ENCODE measurements around the gene RAB3B.
A peak's percentile ranks its signal among the peaks of the same experiment; 100 is the strongest.
"Not testable (repeated sequence)": the region's sequence is repeated elsewhere in the genome, so short reads cannot be mapped to it uniquely, and the experiment has no call there.

Gene RAB3B, protein sequence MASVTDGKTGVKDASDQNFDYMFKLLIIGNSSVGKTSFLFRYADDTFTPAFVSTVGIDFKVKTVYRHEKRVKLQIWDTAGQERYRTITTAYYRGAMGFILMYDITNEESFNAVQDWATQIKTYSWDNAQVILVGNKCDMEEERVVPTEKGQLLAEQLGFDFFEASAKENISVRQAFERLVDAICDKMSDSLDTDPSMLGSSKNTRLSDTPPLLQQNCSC

DNA sequence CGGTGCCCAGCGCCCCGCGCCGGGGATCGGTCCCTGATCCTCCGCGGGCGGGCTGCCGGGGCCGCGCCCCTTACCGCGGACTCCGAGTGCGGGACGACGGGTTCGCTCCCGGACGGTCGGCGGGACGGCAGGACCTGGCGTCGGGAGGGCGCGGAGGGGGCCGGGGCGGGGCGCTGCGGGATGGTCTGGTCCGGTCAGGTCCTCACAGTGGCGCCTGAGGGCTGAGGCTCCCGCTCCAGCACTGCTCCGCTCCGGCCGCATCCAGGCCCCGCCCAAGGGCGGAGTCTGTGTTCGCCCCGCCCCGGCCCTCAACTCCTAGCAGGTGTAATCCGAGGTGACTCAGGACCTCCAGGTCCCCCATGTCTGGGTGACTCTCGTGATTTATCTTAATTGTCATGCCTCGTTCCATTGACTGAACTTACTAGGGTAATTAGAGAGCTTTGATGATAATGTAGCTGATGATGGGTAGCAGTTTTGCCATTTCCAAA is at the start of gene RAB3B:
RAB3B (minus strand) TSS at position 223 of the 488 bp plus-strand sequence. CDS start 13,583 bp downstream, outside the sequence.
- ATAC-seq = peak; percentile 99

DNA sequence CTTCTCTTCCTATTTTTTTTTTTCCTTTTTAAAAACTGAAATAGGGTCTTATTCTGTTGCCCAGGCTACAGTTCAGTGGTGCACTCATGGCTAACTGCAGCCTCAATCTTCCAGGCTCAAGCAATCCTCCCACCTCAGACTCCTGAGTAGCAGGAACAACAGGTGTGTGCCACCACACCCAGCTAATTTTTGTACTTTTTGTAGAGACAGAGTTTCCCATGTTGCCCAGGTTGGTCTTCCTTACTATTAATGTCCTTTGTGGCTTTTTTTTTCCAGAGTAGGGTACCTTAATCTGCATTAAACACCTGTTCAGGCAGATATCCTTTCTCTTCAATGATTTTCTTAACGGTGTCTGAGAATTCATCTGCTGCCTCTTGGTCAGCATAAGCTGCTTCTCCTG is 47.4 kb upstream of the RAB3B start:
- ATAC-seq = no peak

DNA sequence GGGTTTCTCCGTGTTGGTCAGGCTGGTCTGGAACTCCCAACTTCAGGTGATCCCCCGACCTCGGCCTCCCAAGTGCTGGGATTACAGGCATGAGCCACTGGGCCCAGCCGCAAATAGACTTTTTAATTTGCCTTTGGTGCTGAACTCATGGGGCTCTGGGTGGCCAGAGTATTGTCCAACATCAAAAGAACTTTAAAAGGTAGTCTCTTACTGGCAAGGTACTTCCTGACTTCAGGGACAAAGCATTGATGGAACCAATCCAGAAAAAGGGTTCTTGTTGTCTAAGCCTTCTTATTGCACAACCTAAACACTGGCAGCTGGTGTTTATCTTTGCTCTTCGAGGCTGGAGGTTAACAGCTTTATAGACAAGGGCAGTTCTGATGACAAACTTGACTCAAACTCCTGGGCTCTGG is 46.9 kb upstream of the RAB3B start:
- ATAC-seq = no peak

DNA sequence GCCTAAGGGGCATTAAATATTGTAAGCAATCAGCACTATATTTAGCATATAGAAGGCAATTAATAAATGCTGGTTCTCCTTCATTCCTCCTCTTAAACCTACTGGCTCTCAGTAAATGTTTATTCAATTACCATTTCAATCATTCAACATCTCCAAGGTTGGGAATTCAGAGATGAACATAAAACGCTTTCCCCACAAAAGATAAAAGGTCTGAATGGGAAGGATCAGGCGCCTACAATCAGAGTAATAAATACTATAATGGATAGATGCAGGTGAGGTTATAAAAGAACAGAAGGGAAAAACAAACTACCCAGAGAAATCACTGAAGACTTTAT is 43.5 kb upstream of the RAB3B start:
- ATAC-seq = no peak

DNA sequence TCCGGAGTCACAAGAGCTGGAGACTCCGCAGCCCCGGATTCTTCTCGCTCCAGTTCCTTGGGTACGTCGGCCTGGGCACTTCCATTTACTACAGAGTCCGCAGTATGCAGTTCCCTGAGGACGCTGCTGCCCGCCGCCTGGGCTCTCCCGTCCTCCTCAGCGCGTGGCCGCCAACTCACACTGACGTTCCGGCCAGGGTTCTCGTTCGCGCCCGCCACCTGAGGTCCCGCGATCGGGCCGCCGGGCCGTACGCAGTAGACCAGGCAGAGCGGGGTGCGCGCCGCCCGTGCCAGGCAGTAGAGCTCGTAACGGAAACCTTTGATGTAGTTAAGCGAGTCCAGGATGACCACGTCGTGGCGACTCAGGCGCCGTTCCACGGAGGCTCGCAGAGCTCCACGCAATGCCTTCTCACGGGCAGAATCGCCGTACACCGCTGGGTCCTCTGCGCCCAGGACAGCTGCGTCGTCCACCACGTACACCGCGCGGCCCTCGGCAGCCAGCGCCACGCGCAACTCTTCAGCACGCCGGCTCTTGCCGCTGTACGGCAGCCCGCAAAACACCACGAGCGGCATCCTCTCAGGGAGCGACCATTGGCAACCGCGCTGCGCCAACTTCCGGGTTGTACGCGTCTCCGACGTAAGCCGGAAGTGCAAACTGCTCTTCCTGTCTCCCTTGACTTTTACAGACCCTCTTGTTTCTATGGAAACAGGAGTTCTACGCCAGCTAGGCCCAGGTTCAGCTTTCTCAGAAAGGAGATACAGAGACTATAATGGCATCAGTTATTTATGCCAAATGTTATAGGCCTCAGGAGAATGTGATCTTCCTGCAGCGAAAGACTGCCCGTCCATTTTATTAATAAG is 42.9 kb upstream of the RAB3B start, which contains the start of gene KTI12:
KTI12 (minus strand) TSS at position 621 of the 860 bp plus-strand sequence; CDS start at position 572, 49 bp downstream.
- peak; percentile 94 to 96 for ATAC-seq

DNA sequence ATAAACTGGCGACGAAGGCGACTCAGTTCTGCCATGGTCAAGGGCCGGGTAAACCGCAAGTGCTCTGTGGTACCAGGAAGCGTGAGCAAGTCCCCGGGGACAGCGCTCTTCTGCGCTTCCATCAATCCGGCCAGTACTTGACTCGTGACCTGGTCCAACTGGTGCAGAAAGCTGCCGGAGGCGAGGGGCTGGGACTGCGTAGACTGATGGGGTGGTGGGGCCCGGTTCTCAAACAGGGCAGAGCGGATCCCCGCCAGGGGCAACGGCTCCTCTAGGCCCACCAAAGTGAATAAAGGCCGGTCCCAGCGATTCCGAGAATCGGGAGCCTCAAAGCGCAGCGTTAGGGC is 42.3 kb upstream of the RAB3B start:
- no peak for ATAC-seq

DNA sequence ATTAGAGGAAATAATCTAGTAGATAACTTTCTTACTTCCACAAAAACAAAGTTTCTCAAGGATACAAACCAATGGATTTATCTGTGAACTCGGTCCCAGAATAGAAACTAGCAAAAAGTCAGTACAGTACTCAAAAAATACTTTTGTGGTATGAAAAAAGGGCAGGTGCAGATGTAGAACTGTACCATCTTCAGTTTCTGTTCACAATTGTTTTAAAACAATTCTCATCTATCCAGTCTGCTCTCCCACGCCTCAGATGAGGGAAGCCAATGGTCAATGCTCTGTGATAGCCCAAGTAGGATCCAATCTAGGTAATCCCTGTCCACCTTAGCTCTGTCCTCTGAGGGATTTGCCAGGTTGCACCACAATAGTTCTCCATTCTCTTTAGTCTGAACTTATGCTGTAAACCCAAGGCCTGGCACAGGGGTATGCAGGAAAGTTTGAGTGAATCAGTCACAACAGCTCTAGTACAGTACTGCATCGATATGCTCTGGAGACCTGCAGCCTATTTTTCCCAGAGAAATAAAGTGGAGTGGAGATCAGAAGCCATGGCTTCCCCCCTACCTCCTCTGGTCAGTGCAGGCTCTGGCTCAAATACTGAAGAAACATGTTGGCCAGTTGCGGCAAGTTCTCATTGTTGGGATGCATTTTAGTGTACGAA is 41.8 kb upstream of the RAB3B start:
- no peak for ATAC-seq

DNA sequence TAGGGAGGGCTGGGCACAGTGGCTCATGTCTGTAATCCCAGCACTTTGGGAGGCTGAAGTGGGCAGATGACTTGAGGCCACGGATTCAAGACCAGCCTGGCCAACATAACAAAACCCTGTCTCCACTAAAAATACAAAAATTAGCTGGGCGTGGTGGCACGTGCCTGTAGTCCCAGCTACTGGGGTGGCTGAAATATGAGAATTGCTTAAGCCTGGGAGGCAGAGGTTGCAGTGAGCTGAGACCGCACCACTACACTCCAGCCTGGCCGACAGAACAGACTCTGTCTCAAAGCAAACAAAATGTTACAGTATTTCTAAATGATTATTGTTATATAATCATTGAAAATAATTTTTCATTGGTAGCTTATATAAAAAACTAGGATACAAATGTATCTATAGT is 38.3 kb upstream of the RAB3B start:
- ATAC-seq = not testable (repeated sequence)

DNA sequence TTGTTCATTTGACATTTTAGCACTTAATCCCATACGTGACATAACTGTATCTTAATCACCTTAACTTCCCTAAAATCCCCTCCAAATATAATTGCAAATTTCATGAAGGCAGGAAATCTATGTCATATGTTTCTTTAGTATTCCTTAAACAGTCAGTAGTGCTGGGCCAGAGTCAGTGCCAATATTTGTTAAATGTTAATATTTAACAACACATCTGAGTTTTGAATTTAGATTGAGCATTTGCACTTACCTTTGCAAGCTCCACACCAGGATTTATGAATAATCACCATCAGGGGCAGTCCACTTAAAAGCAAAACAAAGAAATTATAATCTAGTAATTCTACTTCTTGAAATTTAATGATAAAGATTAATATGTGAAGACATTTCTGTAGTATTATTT is 37.8 kb upstream of the RAB3B start:
- no peak for ATAC-seq

DNA sequence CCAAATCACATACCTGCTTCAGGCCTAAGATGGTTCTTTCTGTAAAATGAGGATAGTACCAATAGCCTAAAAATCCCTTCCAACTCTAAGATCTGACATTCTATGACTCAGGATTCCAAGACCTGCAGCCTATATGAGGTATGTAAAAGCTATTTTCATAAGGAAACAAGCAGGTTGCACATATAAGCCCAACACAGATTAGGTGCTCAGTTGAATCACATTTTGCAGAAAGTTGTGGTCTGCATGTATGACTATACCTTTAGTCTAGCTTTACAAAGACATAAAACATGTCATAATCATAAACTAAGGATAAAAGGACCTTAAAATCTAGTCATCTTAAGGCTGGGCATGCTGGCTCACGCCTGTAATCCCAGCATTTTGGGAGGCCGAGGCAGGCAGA is 35.8 kb upstream of the RAB3B start:
- ATAC-seq = no peak

DNA sequence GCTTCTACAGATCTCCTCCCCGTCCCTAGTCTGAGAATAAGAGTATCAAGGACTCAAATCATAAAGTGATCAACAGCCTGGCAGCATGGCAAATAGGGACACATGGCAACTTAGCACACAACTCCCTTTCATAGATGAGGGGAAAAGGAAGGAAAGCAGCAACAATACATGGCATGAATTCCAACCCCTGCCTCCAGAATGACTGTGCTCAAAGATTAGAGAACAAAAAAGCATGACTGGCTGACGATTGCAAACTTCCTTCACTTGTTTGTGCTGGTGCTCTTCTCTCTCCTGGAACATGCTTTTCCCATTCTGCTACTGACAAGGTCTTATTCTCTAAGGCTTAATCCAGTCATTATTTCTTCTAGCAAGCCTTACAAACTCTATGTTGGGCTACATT is 31.6 kb upstream of the RAB3B start:
- no peak for ATAC-seq

DNA sequence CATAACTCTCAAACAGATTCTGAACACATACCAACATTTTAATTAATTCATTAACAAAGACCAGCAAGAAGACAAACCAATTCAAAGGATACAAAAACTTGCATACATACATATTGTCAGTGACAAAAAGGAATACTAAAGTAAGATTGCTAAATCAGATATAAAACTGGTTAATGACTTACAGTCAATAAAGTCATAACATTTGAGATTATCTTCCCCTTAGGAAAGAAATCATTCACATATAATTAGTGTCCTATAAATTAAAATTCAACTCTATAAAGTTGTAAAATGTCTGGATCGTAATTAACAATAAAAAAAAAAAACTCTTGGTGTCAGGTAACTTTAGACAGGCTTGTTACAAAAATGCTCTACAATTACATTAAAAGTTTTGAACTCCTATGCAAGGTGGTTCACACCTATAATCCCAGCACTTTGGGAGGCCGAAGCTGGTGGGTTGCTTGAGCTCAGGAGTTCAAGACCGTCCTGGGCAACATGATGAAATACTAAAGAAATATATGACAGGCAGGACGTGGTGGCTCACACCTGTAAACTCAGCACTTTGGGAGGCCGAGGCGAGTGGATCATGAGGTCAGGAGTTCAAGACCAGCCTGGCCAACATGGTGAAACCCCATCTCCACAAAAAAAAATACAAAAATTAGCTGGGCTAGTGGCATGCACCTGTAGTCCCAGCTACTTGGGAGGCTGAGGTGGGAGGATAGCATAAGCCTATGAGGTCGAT is 17.7 kb upstream of the RAB3B start:
- no peak for ATAC-seq

DNA sequence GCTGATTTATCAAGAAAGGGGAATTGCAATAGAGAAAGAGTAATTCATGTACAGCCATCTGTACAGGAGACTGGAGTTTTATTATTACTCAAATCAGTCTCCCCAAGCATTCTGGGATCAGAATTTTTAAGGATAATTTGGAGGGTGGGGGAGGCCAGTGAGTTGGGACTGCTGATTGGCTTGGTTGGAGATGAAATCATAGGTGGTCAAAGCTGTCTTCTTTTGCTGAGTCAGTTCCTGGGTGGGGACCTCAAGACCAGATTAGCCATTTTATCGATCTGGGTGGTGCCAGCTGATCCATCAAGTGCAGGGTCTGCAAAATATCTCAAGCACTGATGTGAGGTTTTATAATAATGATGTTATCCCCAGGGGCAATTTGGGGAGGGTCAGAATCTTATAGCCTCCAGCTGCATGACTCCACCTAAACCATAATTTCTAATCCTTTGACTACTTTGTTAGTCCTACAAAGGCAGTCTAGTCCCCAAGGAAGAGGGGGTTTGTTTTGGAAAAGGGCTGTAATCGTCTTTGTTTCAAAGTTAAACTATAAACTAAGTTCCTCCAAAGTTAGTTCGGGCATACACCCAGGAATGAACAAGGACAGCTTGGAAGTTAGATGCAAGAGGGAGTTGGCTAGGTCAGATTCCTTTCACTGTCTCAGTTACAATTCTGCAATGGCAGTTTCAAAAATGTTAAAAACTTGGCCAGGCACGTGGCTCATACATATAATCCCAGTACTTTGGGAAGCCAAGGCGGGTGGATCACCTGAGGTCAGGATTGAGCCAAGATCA is 16.9 kb upstream of the RAB3B start:
- ATAC-seq = no peak

DNA sequence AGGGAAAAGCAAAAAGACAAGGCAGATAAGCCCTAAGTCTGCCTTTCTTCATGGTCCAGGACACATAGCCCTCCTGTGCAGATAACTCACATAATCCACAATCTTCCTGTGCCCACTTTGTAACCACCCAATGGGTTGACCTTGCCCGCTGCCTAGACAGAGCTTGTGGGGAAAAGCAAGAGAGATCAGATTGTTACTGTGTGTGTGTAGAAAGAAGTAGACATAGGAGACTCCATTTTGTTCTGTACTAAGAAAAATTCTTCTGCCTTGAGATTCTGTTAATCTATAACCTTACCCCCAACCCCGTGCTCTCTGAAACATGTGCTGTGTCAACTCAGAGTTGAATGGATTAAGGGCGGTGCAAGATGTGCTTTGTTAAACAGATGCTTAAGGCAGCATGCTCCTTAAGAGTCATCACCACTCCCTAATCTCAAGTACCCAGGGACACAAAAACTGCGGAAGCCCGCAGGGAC is 15.6 kb upstream of the RAB3B start:
- ATAC-seq = not testable (repeated sequence)

DNA sequence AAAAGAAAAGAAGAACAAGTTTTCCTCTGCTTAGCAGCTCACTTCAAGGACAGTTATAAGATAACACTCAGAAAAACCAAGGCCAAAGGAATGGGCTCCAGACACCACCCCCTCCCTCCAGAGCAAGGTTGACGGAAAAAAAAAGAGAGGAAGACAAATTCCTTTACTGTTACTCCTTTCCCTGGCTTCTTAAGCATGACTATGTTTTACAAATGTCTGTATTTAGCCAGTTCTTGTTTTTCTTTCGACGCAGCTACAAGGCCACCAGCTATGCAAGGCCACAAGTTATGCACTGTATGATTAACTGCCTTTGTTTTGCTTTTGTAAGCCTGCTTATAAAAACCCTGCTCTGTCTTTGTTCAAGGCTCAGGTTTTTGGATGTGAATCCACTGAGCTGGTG is 15.0 kb upstream of the RAB3B start:
- ATAC-seq = not testable (repeated sequence)

DNA sequence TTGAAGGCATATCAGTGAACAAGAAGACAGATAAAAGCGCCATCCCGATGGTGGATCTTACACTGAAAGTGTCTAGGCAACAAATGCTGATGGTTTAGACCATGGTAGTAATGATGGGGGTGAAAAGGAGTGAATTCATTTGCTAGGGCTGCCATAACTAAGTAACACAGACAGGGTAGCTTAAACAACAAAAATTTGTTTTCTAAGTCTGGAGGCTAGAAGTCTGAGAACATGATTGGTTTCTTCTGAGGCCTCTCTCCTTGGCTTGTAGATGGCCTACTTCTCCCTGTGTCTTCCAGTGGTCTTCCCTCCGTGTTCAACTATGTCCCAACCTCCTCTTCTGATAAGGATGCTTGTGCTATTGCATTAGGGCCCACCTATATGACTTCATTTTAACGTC is 13.4 kb upstream of the RAB3B start:
- no peak for ATAC-seq

DNA sequence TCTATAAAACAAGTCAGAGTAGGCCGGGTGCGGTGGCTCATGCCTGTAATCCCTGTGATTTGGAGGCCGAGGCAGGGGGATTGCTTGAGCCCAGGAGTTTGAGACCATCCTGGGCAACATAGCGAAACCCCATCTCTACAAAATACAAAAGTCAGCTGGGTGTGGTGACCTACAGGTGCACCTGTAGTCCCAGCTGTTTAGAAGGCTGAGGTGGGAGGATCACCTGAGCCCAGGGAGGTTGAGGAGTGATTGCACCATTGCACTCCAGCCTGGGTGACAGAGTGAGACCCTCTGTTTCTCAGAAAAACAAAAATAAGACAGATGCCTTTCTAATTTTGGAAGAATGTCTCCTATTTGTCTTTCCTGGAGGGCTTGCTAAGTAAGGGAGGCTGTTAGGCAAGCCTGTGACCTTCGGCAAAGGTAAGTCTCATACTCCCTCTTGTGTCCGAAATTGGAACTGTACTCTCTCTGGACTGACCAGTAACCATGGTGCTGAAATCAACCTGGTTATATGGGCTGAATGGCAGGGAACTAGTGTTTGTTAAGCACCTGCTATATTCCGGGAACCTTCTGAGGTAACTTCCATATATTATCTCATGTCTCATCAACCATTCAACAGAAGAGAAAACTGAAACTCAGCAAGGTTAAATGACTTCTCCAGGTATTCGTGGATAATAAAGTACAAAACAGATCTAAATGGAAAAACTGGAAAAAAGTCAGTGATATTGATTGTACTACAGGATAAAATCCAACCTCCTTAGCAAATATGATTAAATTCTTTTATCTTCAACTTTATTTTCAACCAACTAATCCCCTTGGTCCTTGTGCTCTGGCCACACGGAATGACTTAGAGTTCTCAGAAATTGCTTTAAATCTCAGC is 11.8 kb upstream of the RAB3B start:
- ATAC-seq = peak; percentile 85 to 88

DNA sequence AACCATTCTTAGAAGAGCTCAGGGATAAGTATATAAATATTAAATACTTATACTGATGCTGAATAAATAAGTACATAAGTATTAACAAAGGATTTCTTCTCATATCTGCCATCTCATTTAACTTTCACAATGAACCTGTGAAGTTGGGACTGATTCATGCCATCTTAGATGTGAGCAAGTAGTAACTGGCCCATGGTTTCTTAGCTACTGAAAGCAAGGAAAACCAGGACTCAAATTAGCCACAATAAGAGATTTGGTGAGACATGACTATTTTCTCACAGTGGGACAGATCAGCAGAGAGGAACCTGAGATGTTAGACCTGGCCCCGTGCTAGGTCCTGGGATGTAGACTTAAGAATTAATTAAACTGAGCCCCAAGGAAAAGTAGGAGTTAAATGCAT is 8.2 kb upstream of the RAB3B start:
- ATAC-seq = no peak

DNA sequence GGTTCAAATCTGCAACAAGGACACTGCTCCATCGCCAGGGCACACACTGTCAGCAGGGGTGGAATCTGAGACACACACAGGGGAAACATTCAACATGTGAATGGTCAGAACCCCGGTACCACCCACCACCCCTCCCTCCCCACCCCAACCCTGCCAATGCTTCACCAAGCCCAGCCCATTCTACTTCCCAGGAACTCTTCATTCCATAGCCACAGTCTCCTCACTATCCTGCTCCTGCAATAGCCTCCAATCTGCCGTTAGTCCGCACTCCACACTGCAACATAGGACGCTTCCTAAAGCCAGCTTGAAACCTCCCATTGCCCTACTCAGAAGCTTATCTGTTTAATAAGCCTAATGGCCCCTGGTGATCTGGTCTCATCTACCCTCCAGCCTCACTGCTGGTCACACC is 7.5 kb upstream of the RAB3B start:
- ATAC-seq = no peak

DNA sequence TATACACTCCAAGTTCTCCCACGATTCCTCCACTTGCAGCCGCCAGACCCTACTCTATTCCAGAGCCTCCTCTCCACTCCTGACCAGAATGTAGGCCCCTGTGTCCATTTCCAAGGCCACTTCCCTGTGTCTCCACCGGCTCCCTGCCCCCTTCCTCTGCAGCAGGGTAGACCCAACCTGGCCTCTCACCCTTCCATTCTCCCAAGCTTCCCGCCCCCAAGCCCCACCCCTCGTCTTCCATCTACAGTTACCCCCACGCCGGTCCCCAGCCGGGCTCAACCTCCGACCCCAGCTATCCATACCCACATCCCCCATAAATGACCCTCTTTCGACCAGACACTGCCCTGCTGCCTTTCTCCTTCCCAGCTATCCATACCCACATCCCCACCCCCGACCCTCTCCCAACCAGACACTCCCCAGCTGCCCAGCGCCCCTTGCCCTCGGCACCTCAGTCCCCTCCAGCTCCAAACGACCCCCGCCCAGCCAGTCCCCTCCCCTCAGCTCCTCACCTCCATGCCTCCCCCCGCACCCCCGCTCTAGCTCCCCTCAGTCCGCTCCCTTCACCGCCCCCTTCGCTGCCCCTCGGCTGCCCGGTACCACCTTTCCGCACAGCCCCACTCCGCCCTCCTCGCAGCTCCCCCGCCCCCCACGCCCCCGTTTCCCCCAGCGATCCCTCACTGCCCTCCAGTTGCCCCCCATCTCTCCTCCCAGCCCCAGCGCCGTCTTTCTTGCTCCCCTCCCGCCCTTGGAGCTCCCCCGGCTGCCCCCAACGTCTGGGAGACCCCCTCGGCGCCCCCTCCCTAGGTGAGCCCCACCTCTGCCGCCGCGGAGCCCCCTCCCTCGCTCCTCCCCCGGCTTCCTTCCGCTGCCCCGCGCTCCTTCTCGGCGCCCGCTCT is 670 bp downstream of the RAB3B start:
- no peak for ATAC-seq
